SK-N-SH (cell line): Measurements from ENCODE around the gene KLF3. TPM values are rescaled to one million over a fixed set of nuclear protein-coding genes. Genes with fewer than 3 reads are reported as not detected.

Experiments
- CTCF ChIA-PET: fragments of 300-600, 350-600 bp; formaldehyde crosslinking; extraction: SDS; loops from one replicate; lab custom pipeline; 2021; lab: Yijun Ruan, JAX
- POLR2A ChIA-PET: fragments of 350-600 bp; sonication (Branson Sonifier 250); formaldehyde crosslinking; extraction: SDS; loops from one replicate; lab custom pipeline; 2020; ENCODE audit warnings: antibody characterized with exemption, inconsistent platforms; lab: Yijun Ruan, JAX
- DNase-seq: peaks from one replicate; pipeline ENCODE4 v3.0.0; 2012
- H2AFZ ChIP-seq: fragments of 200-600 bp; sonication (generic); 2 replicates; pipeline ENCODE4 v1.8.1; 2016; ENCODE audit warnings: antibody characterized with exemption, mild to moderate bottlenecking, low read depth
- H3F3A ChIP-seq: fragments of 200-600 bp; sonication (generic); replicated peaks from 2 replicates; pipeline ENCODE3; 2016; ENCODE audit warnings: antibody characterized with exemption, mild to moderate bottlenecking; ENCODE audit not compliant: insufficient read depth
- H3K27ac ChIP-seq, 2 experiments: fragments of 200-500 bp in 1 of 2; fragments of 200-600 bp in 1 of 2; sonication (Bioruptor generic) in 1 of 2; sonication (generic), shearing (Covaris generic) in 1 of 2; 2 replicates each; pipeline versions ENCODE4 v1.5.1 to v1.6.1; 2014 to 2016; ENCODE audit warnings: low read depth in 2 of 2, inconsistent platforms in 1 of 2, low read length in 1 of 2, mild to moderate bottlenecking in 1 of 2, mixed read lengths in 1 of 2
- H3K27me3 ChIP-seq: fragments of 200-600 bp; sonication (generic), shearing (Covaris generic); 2 replicates; pipeline ENCODE4 v1.6.1; 2016; ENCODE audit warnings: mixed run types; ENCODE audit not compliant: insufficient read depth
- H3K36me3 ChIP-seq, 2 experiments: fragments of 200-500 bp in 1 of 2; fragments of 200-600 bp in 1 of 2; sonication (Bioruptor generic) in 1 of 2; sonication (generic) in 1 of 2; replicated peaks in 1 of 2; 2 replicates each; pipeline versions ENCODE3 to v1.5.1; 2014 to 2016; ENCODE audit warnings: low read length in 1 of 2, mild to moderate bottlenecking in 1 of 2; ENCODE audit not compliant: insufficient read depth in 2 of 2, control insufficient read depth in 1 of 2
- H3K4me1 ChIP-seq, 2 experiments: fragments of 200-500 bp in 1 of 2; fragments of 200-600 bp in 1 of 2; sonication (Bioruptor generic) in 1 of 2; sonication (generic), shearing (Covaris generic) in 1 of 2; 2 replicates each; pipeline versions ENCODE4 v1.5.1 to v1.6.1; 2014 to 2016; ENCODE audit warnings: low read depth in 1 of 2, low read length in 1 of 2, mixed run types in 1 of 2; ENCODE audit not compliant: insufficient read depth in 2 of 2, control insufficient read depth in 1 of 2
- H3K4me2 ChIP-seq: fragments of 200-600 bp; sonication (generic), shearing (Covaris generic); 2 replicates; pipeline ENCODE4 v1.6.1; 2017; ENCODE audit warnings: mixed run types
- H3K4me3 ChIP-seq, 2 experiments: fragments of 200-500 bp in 1 of 2; fragments of 200-600 bp in 1 of 2; sonication (Bioruptor generic) in 1 of 2; sonication (generic), shearing (Covaris generic) in 1 of 2; 2 replicates each; pipeline versions ENCODE4 v1.5.1 to v1.8.1; 2014 to 2016; ENCODE audit warnings: low read depth in 2 of 2, inconsistent platforms in 1 of 2, low read length in 1 of 2, mild to moderate bottlenecking in 1 of 2, mixed read lengths in 1 of 2, moderate library complexity in 1 of 2
- H3K79me2 ChIP-seq: fragments of 200-600 bp; sonication (generic); 2 replicates; pipeline ENCODE4 v1.8.1; 2017; ENCODE audit warnings: mild to moderate bottlenecking; ENCODE audit not compliant: insufficient read depth
- H3K9ac ChIP-seq: fragments of 200-600 bp; sonication (generic); 2 replicates; pipeline ENCODE4 v1.6.1; 2017; ENCODE audit warnings: mixed run types
- H3K9me2 ChIP-seq: fragments of 200-600 bp; sonication (generic); 2 replicates; pipeline ENCODE4 v1.6.1; 2017; ENCODE audit warnings: mixed run types
- H3K9me3 ChIP-seq: fragments of 200-600 bp; sonication (generic); 2 replicates; pipeline ENCODE4 v1.6.1; 2017; ENCODE audit warnings: mixed run types, mild to moderate bottlenecking, moderate library complexity
- H4K20me1 ChIP-seq: fragments of 200-600 bp; sonication (generic); 2 replicates; pipeline ENCODE4 v1.6.1; 2017; ENCODE audit warnings: mild to moderate bottlenecking, mixed run types; ENCODE audit not compliant: insufficient read depth
- ELF1 ChIP-seq: IDR thresholded peaks from 2 replicates; pipeline ENCODE4 v1.4.0; 2012
- FOSL2 ChIP-seq: IDR thresholded peaks from 2 replicates; pipeline ENCODE4 v1.4.0; 2012; ENCODE audit warnings: low read depth, mild to moderate bottlenecking, moderate library complexity, borderline replicate concordance
- GATA2 ChIP-seq: sonication (generic); formaldehyde crosslinking; IDR thresholded peaks from 2 replicates; pipeline ENCODE4 v1.5.0; 2020; ENCODE audit warnings: mild to moderate bottlenecking, missing genetic modification reagents
- JUND ChIP-seq: IDR thresholded peaks from 2 replicates; pipeline ENCODE4 v1.4.0; 2012
- MAX ChIP-seq: IDR thresholded peaks from 2 replicates; pipeline ENCODE4 v1.4.0; 2012; ENCODE audit warnings: low read depth
- MEF2A ChIP-seq: IDR thresholded peaks from 2 replicates; pipeline ENCODE4 v1.4.0; 2012; ENCODE audit warnings: low read depth, borderline replicate concordance
- MXI1 ChIP-seq: IDR thresholded peaks from 2 replicates; pipeline ENCODE4 v1.6.1; 2012; ENCODE audit warnings: mild to moderate bottlenecking, low read depth, low read length, improper control_type of control experiment
- NFIC ChIP-seq: IDR thresholded peaks from 2 replicates; pipeline ENCODE4 v1.4.0; 2012; ENCODE audit warnings: borderline replicate concordance
- PBX3 ChIP-seq: IDR thresholded peaks from 2 replicates; pipeline ENCODE4; 2012
- POLR2AphosphoS5 ChIP-seq: IDR thresholded peaks from 2 replicates; pipeline ENCODE4 v1.6.1; 2012; ENCODE audit warnings: low read depth, low read length
- RFX5 ChIP-seq: IDR thresholded peaks from 2 replicates; pipeline ENCODE4 v1.6.1; 2012; ENCODE audit warnings: mild to moderate bottlenecking, improper control_type of control experiment, low read length
- SMC3 ChIP-seq: IDR thresholded peaks from 2 replicates; pipeline ENCODE4 v1.6.1; 2012; ENCODE audit warnings: low read depth, low read length, improper control_type of control experiment
- ZBTB33 ChIP-seq: IDR thresholded peaks from 2 replicates; pipeline ENCODE4 v1.4.0; 2012; ENCODE audit warnings: low read depth, borderline replicate concordance
- WGBS: methylation state at CpG from one replicate; pipeline ENCODE4 v1.1.6; 2017; ENCODE audit warnings: low lambda C conversion rate; 5-methylcytosine and 5-hydroxymethylcytosine counted together
- polyA plus RNA-seq, 3 experiments: library from polyadenylated mRNA; depleted of rRNA; stranded (reverse); fragments of >200 nt; gene quantifications; 2 replicates each; pipeline ENCODE4 v1.2.3, GENCODE V29; 2012

KLF3 gene
- polyA plus RNA-seq, 1 of the 3 experiments (the other 2 are of a cell fraction): 8.2 TPM

GRCh38 chr4:38703635-38704034 lies 39.6 kb downstream of the KLF3 start:
- H3K4me3 ChIP-seq: no peak overlapping the region
- H3K9me3 ChIP-seq: no peaks in the 10 kb centered on the region
- no peaks in the 10 kb centered on the region for H3K27me3 ChIP-seq
- no peak for DNase-seq
- H3K27ac ChIP-seq: no peak overlapping the region
- CTCF ChIA-PET: interaction anchor here (0.6 to 1.7 kb wide), 2 partner anchors 15 to 27 kb away, joined by 3 to 4 read pairs; no protein-coding TSS in a partner anchor
- no peak overlapping the region for H2AFZ ChIP-seq
- H3K4me2 ChIP-seq: no peak overlapping the region
- H3K4me1 ChIP-seq: no peaks in the 10 kb centered on the region; a peak in 1 of 4 replicates
- no peaks in the 10 kb centered on the region for H4K20me1 ChIP-seq
- H3K9ac ChIP-seq: no peak overlapping the region
- TF ChIP-seq MAX: no peak
- no peak for TF ChIP-seq POLR2AphosphoS5
- TF ChIP-seq FOSL2: no peak
- TF ChIP-seq JUND: no peak
- TF ChIP-seq MEF2A: no peak
- TF ChIP-seq ZBTB33: no peak
- no peak for TF ChIP-seq NFIC
- TF ChIP-seq RFX5: no peak
- TF ChIP-seq PBX3: no peak
- no peak for TF ChIP-seq SMC3
- H3F3A ChIP-seq: peaks cover 23% of the 10 kb centered on the region
- H3K9me2 ChIP-seq: no peaks in the 10 kb centered on the region
- WGBS: 76% methylated on average over 4 of the region's 4 CpGs
- no peaks in the 10 kb centered on the region for H3K79me2 ChIP-seq
- POLR2A ChIA-PET: no interaction called here
- peaks cover 6 to 7% of the 10 kb centered on the region in 2 experiments for H3K36me3 ChIP-seq

- Histone ChIP-seq H3K9me2 (no peaks in the 10 kb centered on the region), H3K4me1 (no peaks in the 10 kb centered on the region; a peak in 1 of 4 replicates), H3K4me2 (no peak overlapping the region), H3K4me3 (no peak overlapping the region), H2AFZ (no peak overlapping the region), H3K79me2 (no peaks in the 10 kb centered on the region), H4K20me1 (no peaks in the 10 kb centered on the region), H3K9me3 (no peaks in the 10 kb centered on the region), H3K27me3 (no peaks in the 10 kb centered on the region), H3K27ac (no peak overlapping the region), H3K36me3 (peaks cover 0 to 4% of the 10 kb centered on the region in 2 experiments), H3K9ac (no peak overlapping the region), H3F3A (peaks cover 15% of the 10 kb centered on the region)
- no peak for DNase-seq
- 46% methylated on average over 3 of the region's 3 CpGs for WGBS
- ChIA-PET CTCF (interaction anchor here (1.2 to 1.7 kb wide), 3 partner anchors 26 to 55 kb away, joined by 3 to 4 read pairs (median 4); no protein-coding TSS in a partner anchor), POLR2A (no interaction called here)
- TF ChIP-seq PBX3 (no peak), ELF1 (no peak), GATA2 (CRISPR knock-in tag) (no peak), MXI1 (no peak)
Observed at GRCh38 chr4:38704622-38705154, 40.7 kb downstream of the KLF3 start.
